SK-N-SH (cell line): Measurements from ENCODE around the gene SPIRE1. TPM values are rescaled to one million over a fixed set of nuclear protein-coding genes. Genes with fewer than 3 reads are reported as not detected.

Experiments
- CTCF ChIA-PET: fragments of 300-600, 350-600 bp; formaldehyde crosslinking; extraction: SDS; loops from one replicate; lab custom pipeline; 2021; lab: Yijun Ruan, JAX
- POLR2A ChIA-PET: fragments of 350-600 bp; sonication (Branson Sonifier 250); formaldehyde crosslinking; extraction: SDS; loops from one replicate; lab custom pipeline; 2020; ENCODE audit warnings: antibody characterized with exemption, inconsistent platforms; lab: Yijun Ruan, JAX
- DNase-seq: peaks from one replicate; pipeline ENCODE4 v3.0.0; 2012
- H2AFZ ChIP-seq: fragments of 200-600 bp; sonication (generic); 2 replicates; pipeline ENCODE4 v1.8.1; 2016; ENCODE audit warnings: antibody characterized with exemption, mild to moderate bottlenecking, low read depth
- H3F3A ChIP-seq: fragments of 200-600 bp; sonication (generic); replicated peaks from 2 replicates; pipeline ENCODE3; 2016; ENCODE audit warnings: antibody characterized with exemption, mild to moderate bottlenecking; ENCODE audit not compliant: insufficient read depth
- H3K27ac ChIP-seq, 2 experiments: fragments of 200-500 bp in 1 of 2; fragments of 200-600 bp in 1 of 2; sonication (Bioruptor generic) in 1 of 2; sonication (generic), shearing (Covaris generic) in 1 of 2; 2 replicates each; pipeline versions ENCODE4 v1.5.1 to v1.6.1; 2014 to 2016; ENCODE audit warnings: low read depth in 2 of 2, inconsistent platforms in 1 of 2, low read length in 1 of 2, mild to moderate bottlenecking in 1 of 2, mixed read lengths in 1 of 2
- H3K27me3 ChIP-seq: fragments of 200-600 bp; sonication (generic), shearing (Covaris generic); 2 replicates; pipeline ENCODE4 v1.6.1; 2016; ENCODE audit warnings: mixed run types; ENCODE audit not compliant: insufficient read depth
- H3K36me3 ChIP-seq, 2 experiments: fragments of 200-500 bp in 1 of 2; fragments of 200-600 bp in 1 of 2; sonication (Bioruptor generic) in 1 of 2; sonication (generic) in 1 of 2; replicated peaks in 1 of 2; 2 replicates each; pipeline versions ENCODE3 to v1.5.1; 2014 to 2016; ENCODE audit warnings: low read length in 1 of 2, mild to moderate bottlenecking in 1 of 2; ENCODE audit not compliant: insufficient read depth in 2 of 2, control insufficient read depth in 1 of 2
- H3K4me1 ChIP-seq, 2 experiments: fragments of 200-500 bp in 1 of 2; fragments of 200-600 bp in 1 of 2; sonication (Bioruptor generic) in 1 of 2; sonication (generic), shearing (Covaris generic) in 1 of 2; 2 replicates each; pipeline versions ENCODE4 v1.5.1 to v1.6.1; 2014 to 2016; ENCODE audit warnings: low read depth in 1 of 2, low read length in 1 of 2, mixed run types in 1 of 2; ENCODE audit not compliant: insufficient read depth in 2 of 2, control insufficient read depth in 1 of 2
- H3K4me2 ChIP-seq: fragments of 200-600 bp; sonication (generic), shearing (Covaris generic); 2 replicates; pipeline ENCODE4 v1.6.1; 2017; ENCODE audit warnings: mixed run types
- H3K4me3 ChIP-seq, 2 experiments: fragments of 200-500 bp in 1 of 2; fragments of 200-600 bp in 1 of 2; sonication (Bioruptor generic) in 1 of 2; sonication (generic), shearing (Covaris generic) in 1 of 2; 2 replicates each; pipeline versions ENCODE4 v1.5.1 to v1.8.1; 2014 to 2016; ENCODE audit warnings: low read depth in 2 of 2, inconsistent platforms in 1 of 2, low read length in 1 of 2, mild to moderate bottlenecking in 1 of 2, mixed read lengths in 1 of 2, moderate library complexity in 1 of 2
- H3K79me2 ChIP-seq: fragments of 200-600 bp; sonication (generic); 2 replicates; pipeline ENCODE4 v1.8.1; 2017; ENCODE audit warnings: mild to moderate bottlenecking; ENCODE audit not compliant: insufficient read depth
- H3K9ac ChIP-seq: fragments of 200-600 bp; sonication (generic); 2 replicates; pipeline ENCODE4 v1.6.1; 2017; ENCODE audit warnings: mixed run types
- H3K9me2 ChIP-seq: fragments of 200-600 bp; sonication (generic); 2 replicates; pipeline ENCODE4 v1.6.1; 2017; ENCODE audit warnings: mixed run types
- H3K9me3 ChIP-seq: fragments of 200-600 bp; sonication (generic); 2 replicates; pipeline ENCODE4 v1.6.1; 2017; ENCODE audit warnings: mixed run types, mild to moderate bottlenecking, moderate library complexity
- H4K20me1 ChIP-seq: fragments of 200-600 bp; sonication (generic); 2 replicates; pipeline ENCODE4 v1.6.1; 2017; ENCODE audit warnings: mild to moderate bottlenecking, mixed run types; ENCODE audit not compliant: insufficient read depth
- CHD2 ChIP-seq: fragments of 150-350 bp; IDR thresholded peaks from 2 replicates; pipeline ENCODE4 v1.6.1; 2018; ENCODE audit warnings: low read length; ENCODE audit not compliant: partially characterized antibody
- EP300 ChIP-seq, 2 experiments: IDR thresholded peaks; 2 replicates each; pipeline versions ENCODE4 v1.4.0 to v1.6.1; 2012; ENCODE audit warnings: borderline replicate concordance in 1 of 2, low read depth in 1 of 2, low read length in 1 of 2
- FOSL2 ChIP-seq: IDR thresholded peaks from 2 replicates; pipeline ENCODE4 v1.4.0; 2012; ENCODE audit warnings: low read depth, mild to moderate bottlenecking, moderate library complexity, borderline replicate concordance
- FOXJ3 ChIP-seq: sonication (generic); formaldehyde crosslinking; IDR thresholded peaks from 2 replicates; pipeline ENCODE4 v1.5.1; 2020; ENCODE audit warnings: mild to moderate bottlenecking, missing genetic modification reagents
- FOXM1 ChIP-seq: IDR thresholded peaks from 2 replicates; pipeline ENCODE4 v1.4.0; 2012; ENCODE audit warnings: low read depth, mild to moderate bottlenecking
- GATA2 ChIP-seq: sonication (generic); formaldehyde crosslinking; IDR thresholded peaks from 2 replicates; pipeline ENCODE4 v1.5.0; 2020; ENCODE audit warnings: mild to moderate bottlenecking, missing genetic modification reagents
- MEF2A ChIP-seq: IDR thresholded peaks from 2 replicates; pipeline ENCODE4 v1.4.0; 2012; ENCODE audit warnings: low read depth, borderline replicate concordance
- RAD21 ChIP-seq: IDR thresholded peaks from 2 replicates; pipeline ENCODE4 v1.6.1; 2012; ENCODE audit warnings: mild to moderate bottlenecking, low read length
- RXRA ChIP-seq: IDR thresholded peaks from 2 replicates; pipeline ENCODE4 v1.4.0; 2012; ENCODE audit warnings: low read depth, mild to moderate bottlenecking, borderline replicate concordance
- TCF12 ChIP-seq: IDR thresholded peaks from 2 replicates; pipeline ENCODE4 v1.4.0; 2012
- TEAD4 ChIP-seq: IDR thresholded peaks from 2 replicates; pipeline ENCODE4 v1.4.0; 2012; ENCODE audit warnings: mild to moderate bottlenecking, borderline replicate concordance; ENCODE audit not compliant: insufficient read depth
- YY1 ChIP-seq: IDR thresholded peaks from 2 replicates; pipeline ENCODE4 v1.4.0; 2012; ENCODE audit warnings: low read depth, mild to moderate bottlenecking
- WGBS: methylation state at CpG from one replicate; pipeline ENCODE4 v1.1.6; 2017; ENCODE audit warnings: low lambda C conversion rate; 5-methylcytosine and 5-hydroxymethylcytosine counted together
- polyA plus RNA-seq, 3 experiments: library from polyadenylated mRNA; depleted of rRNA; stranded (reverse); fragments of >200 nt; gene quantifications; 2 replicates each; pipeline ENCODE4 v1.2.3, GENCODE V29; 2012
- TF ChIP-seq, protein P1 (sequence below): IDR thresholded peaks from 2 replicates; pipeline ENCODE4 v1.4.0; 2012; ENCODE audit warnings: low read depth, borderline replicate concordance
- TF ChIP-seq, protein P2 (sequence below): IDR thresholded peaks from 2 replicates; pipeline ENCODE4 v1.4.0; 2012; ENCODE audit warnings: low read depth, borderline replicate concordance
- TF ChIP-seq, protein P3 (sequence below): IDR thresholded peaks from 2 replicates; pipeline ENCODE4 v1.4.0; 2012; ENCODE audit warnings: low read depth
- TF ChIP-seq, protein P4 (sequence below): IDR thresholded peaks from 2 replicates; pipeline ENCODE4; 2012

The SPIRE1 gene
- polyA plus RNA-seq, 1 of the 3 experiments (the other 2 are of a cell fraction) = 6.7 TPM

DNA sequence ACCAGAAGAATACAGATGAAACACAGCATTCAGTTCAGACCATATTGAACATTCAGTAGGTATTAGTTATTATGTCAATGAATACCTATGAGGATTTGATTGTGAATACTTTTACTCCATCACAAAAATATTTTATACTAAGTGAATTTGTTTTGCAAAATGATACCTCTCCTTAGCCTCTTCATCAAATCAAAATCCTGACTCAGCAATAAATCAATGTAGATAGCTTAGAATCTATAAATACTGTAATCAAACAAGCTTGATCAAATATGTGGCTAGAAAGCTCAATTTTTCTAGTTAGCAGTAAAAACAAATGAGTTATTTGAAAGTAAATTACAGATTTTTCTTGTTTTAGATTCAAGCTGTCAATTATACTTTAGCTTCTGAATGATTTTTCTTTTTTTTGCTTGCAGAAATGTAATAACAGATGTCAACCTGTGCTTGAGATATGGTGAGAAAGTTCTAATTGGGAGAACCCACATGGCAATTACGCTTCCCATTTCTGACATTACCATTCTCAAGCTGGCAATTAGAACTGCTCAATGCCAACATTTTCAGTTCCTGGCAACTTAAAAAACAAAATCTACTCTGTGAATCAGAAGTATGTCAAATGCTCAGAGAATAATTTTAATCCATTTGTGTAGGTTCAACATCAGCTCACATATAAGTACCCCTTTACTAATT, 140.6 kb downstream of the SPIRE1 start (continued):
- TF ChIP-seq, protein P1, sequence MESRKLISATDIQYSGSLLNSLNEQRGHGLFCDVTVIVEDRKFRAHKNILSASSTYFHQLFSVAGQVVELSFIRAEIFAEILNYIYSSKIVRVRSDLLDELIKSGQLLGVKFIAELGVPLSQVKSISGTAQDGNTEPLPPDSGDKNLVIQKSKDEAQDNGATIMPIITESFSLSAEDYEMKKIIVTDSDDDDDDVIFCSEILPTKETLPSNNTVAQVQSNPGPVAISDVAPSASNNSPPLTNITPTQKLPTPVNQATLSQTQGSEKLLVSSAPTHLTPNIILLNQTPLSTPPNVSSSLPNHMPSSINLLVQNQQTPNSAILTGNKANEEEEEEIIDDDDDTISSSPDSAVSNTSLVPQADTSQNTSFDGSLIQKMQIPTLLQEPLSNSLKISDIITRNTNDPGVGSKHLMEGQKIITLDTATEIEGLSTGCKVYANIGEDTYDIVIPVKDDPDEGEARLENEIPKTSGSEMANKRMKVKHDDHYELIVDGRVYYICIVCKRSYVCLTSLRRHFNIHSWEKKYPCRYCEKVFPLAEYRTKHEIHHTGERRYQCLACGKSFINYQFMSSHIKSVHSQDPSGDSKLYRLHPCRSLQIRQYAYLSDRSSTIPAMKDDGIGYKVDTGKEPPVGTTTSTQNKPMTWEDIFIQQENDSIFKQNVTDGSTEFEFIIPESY = no peak
- TF ChIP-seq RAD21 (no peak), FOXM1 (no peak)
- TF ChIP-seq, protein P2, sequence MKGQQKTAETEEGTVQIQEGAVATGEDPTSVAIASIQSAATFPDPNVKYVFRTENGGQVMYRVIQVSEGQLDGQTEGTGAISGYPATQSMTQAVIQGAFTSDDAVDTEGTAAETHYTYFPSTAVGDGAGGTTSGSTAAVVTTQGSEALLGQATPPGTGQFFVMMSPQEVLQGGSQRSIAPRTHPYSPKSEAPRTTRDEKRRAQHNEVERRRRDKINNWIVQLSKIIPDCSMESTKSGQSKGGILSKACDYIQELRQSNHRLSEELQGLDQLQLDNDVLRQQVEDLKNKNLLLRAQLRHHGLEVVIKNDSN = no peak

DNA sequence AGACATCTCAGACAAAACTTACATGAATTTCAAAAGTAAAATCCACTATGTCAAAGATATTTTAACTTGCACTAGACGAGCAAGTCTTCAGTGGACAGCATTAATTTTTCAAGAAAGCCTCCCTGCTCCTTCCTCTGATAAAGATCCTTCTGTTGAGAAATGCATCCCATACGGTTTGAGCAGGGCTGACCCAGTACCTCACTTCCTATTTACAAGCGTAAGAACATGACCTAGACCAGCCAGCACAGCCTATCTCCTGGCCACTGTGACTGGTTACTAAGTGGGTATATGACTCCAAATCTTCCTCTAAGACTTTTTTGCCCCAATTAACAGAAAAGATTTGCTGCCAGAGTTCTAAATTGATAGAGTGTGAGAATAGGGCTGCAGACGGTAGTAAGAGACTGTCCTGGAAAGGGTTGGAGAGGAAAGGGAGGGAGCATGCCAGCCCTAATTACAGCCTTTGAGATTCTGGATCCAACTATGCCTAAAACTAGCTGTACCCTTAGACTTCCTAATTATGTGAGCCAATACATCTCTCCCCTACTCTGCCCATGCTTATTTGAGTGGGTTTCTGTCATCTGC, 141.8 kb downstream of the SPIRE1 start:
- Histone ChIP-seq H3K27ac (no peak overlapping the region), H3K79me2 (peaks cover 13% of the 10 kb centered on the region; the same call in 1 of the 2 replicates), H3F3A (peaks cover 7% of the 10 kb centered on the region), H3K9me2 (no peaks in the 10 kb centered on the region), H3K27me3 (no peaks in the 10 kb centered on the region), H3K4me2 (no peak overlapping the region), H4K20me1 (no peaks in the 10 kb centered on the region), H3K4me3 (no peak overlapping the region), H3K9ac (no peak overlapping the region), H2AFZ (no peak overlapping the region), H3K4me1 (peaks cover 0 to 11% of the 10 kb centered on the region in 2 experiments; a peak in 1 of 4 replicates), H3K36me3 (peaks cover 0 to 5% of the 10 kb centered on the region in 2 experiments), H3K9me3 (no peaks in the 10 kb centered on the region)
- 87% methylated on average over 4 of the region's 4 CpGs for WGBS
- no peak for DNase-seq
- TF ChIP-seq GATA2 (no peak), EP300 (IDR thresholded peaks at IDR 0.05; ENCODE audit: borderline replicate concordance in 1 of 2, low read depth in 1 of 2, low read length in 1 of 2) (no peak), CHD2 (no peak)
- TF ChIP-seq, protein P3, sequence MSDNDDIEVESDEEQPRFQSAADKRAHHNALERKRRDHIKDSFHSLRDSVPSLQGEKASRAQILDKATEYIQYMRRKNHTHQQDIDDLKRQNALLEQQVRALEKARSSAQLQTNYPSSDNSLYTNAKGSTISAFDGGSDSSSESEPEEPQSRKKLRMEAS = no peak
- POLR2A ChIA-PET = no interaction called here
- CTCF ChIA-PET = interaction anchor here (0.9 to 1.0 kb wide), 2 partner anchors 17 to 144 kb away, joined by 3 read pairs; no protein-coding TSS in a partner anchor

DNA sequence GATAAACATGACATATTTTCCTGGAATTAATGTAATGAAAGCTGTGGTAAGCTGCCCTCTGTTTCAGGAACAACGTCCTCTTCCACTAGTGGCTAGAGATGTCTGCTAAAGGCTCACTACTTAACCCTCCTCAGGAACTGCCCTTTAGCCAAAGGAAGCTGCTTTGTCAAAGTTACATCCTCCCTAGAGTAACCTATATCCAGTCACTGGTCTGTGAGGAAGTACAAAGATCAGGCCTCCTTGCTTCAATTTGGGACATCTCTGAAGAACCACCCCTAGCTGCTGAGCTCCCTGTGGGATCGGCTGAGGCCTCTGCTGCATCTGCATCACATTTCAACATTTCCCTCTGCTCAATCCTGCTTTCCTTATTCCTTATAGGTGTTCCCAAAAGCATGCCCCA, 142.4 kb downstream of the SPIRE1 start:
- H3K9ac ChIP-seq = no peak overlapping the region
- TF ChIP-seq, protein P1 = no peak
- TF ChIP-seq TEAD4 = no peak
- no peak for TF ChIP-seq YY1
- TF ChIP-seq RXRA = no peak
- TF ChIP-seq, protein P2 = no peak
- no peak for TF ChIP-seq FOSL2
- TF ChIP-seq, protein P3 = no peak
- TF ChIP-seq MEF2A = no peak
- TF ChIP-seq, protein P4, sequence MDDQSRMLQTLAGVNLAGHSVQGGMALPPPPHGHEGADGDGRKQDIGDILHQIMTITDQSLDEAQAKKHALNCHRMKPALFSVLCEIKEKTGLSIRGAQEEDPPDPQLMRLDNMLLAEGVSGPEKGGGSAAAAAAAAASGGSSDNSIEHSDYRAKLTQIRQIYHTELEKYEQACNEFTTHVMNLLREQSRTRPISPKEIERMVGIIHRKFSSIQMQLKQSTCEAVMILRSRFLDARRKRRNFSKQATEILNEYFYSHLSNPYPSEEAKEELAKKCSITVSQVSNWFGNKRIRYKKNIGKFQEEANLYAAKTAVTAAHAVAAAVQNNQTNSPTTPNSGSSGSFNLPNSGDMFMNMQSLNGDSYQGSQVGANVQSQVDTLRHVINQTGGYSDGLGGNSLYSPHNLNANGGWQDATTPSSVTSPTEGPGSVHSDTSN = no peak
- no peak for TF ChIP-seq TCF12
- TF ChIP-seq FOXJ3 = no peak

More for the DNA sequence above, 142.4 kb downstream of the SPIRE1 start:
- H3K9me2 ChIP-seq = no peaks in the 10 kb centered on the region
- H3K4me2 ChIP-seq = no peak overlapping the region
- H3K27ac ChIP-seq = no peak overlapping the region
- WGBS = 87% methylated on average over 2 of the region's 2 CpGs
- no peaks in the 10 kb centered on the region for H4K20me1 ChIP-seq
- no peak overlapping the region for H3K4me3 ChIP-seq
- H3K27me3 ChIP-seq = no peaks in the 10 kb centered on the region
- ChIA-PET POLR2A (no interaction called here), CTCF (interaction anchor here (0.9 to 1.0 kb wide), 3 partner anchors 18 to 145 kb away, joined by 3 read pairs; no protein-coding TSS in a partner anchor)
- no peak overlapping the region for H2AFZ ChIP-seq
- H3K9me3 ChIP-seq = no peaks in the 10 kb centered on the region
- H3K4me1 ChIP-seq = peaks cover 0 to 8% of the 10 kb centered on the region in 2 experiments; a peak in 1 of 4 replicates
- peaks cover 0 to 10% of the 10 kb centered on the region in 2 experiments for H3K36me3 ChIP-seq
- H3F3A ChIP-seq = peaks cover 7% of the 10 kb centered on the region
- DNase-seq = no peak
- H3K79me2 ChIP-seq = peaks cover 13% of the 10 kb centered on the region; the same call in 1 of the 2 replicates
